ENCODE results near the gene FAM171A2.

- TF ChIP-seq CTCF (optimal IDR thresholded peaks at IDR 0.05 in 1 of 3, IDR thresholded peaks at IDR 0.05 in 1 of 3, conservative IDR thresholded peaks at IDR 0.05 in 1 of 3; ENCODE audit: extremely low read depth in 1 of 3, insufficient read depth in 2 of 3, low read length in 3 of 3) (no peak), EZH2 (IDR thresholded peaks at IDR 0.05; ENCODE audit: low read length) (no peak)
Observed at GRCh38 chr17:44383861-44384260, 20.2 kb upstream of the FAM171A2 start.

Measured in keratinocyte (primary cell).